Glutamatergic neuron (in vitro differentiated cells): ENCODE results near the gene TPRKB. TPM values are rescaled to one million over a fixed set of nuclear protein-coding genes. Genes with fewer than 3 reads are reported as not detected.

Experiments used
- DNase-seq: peaks from one replicate; pipeline ENCODE4 v3.0.0; 2022
- H3K27ac Mint-ChIP-seq: one replicate; pipeline ENCODE4 v1.8.0; 2020; ENCODE audit warnings: mild to moderate bottlenecking, mixed read lengths, inconsistent platforms; ENCODE audit not compliant: unreplicated experiment
- H3K27me3 Mint-ChIP-seq: one replicate; pipeline ENCODE4 v1.8.0; 2020; ENCODE audit warnings: mild to moderate bottlenecking, moderate library complexity, mixed read lengths, inconsistent platforms; ENCODE audit not compliant: unreplicated experiment
- H3K36me3 Mint-ChIP-seq: one replicate; pipeline ENCODE4 v1.8.0; 2020; ENCODE audit warnings: mild to moderate bottlenecking, mixed read lengths, inconsistent platforms; ENCODE audit not compliant: unreplicated experiment
- H3K4me1 Mint-ChIP-seq: one replicate; pipeline ENCODE4 v1.8.0; 2020; ENCODE audit warnings: mild to moderate bottlenecking, low read depth, mixed read lengths, inconsistent platforms; ENCODE audit not compliant: unreplicated experiment
- H3K4me3 Mint-ChIP-seq: one replicate; pipeline ENCODE4 v1.8.0; 2020; ENCODE audit warnings: mild to moderate bottlenecking, mixed read lengths, inconsistent platforms; ENCODE audit not compliant: unreplicated experiment
- H3K9me3 Mint-ChIP-seq: one replicate; pipeline ENCODE4 v1.8.0; 2020; ENCODE audit warnings: mild to moderate bottlenecking, moderate library complexity, mixed read lengths, inconsistent platforms; ENCODE audit not compliant: unreplicated experiment
- CTCF ChIP-seq: fragments of 200-600 bp; sonication (generic); IDR thresholded peaks from one replicate; pipeline ENCODE4 v1.5.0; 2021; ENCODE audit not compliant: partially characterized antibody, unreplicated experiment
- total RNA-seq: library from RNA; stranded (reverse); fragmentation: NEBNext Ultra II Directional; extraction: Animal tissue kit (Norgen Biotek cat#: 25700); gene quantifications from one replicate; pipeline ENCODE4 v1.2.1, GENCODE V29; 2021; ENCODE audit not compliant: unreplicated experiment

Gene TPRKB
- total RNA-seq, 1 donor from 2014 or later: 27.2 TPM

- no peak for DNase-seq
- Mint-ChIP-seq H3K4me3 (no peak overlapping the region), H3K27ac (no peak overlapping the region), H3K9me3 (peaks cover 2% of the 10 kb centered on the region), H3K27me3 (no peaks in the 10 kb centered on the region), H3K4me1 (no peaks in the 10 kb centered on the region), H3K36me3 (peaks cover 2% of the 10 kb centered on the region)
- TF ChIP-seq CTCF: no peak
Observed at GRCh38 chr2:73749314-73749713, 12.2 kb upstream of the TPRKB start.

GRCh38 chr2:73746877-73747208 lies 9.7 kb upstream of the TPRKB start:
- no peak for TF ChIP-seq CTCF
- H3K36me3 Mint-ChIP-seq: no peaks in the 10 kb centered on the region
- no peak overlapping the region for H3K27ac Mint-ChIP-seq
- H3K4me1 Mint-ChIP-seq: no peaks in the 10 kb centered on the region
- peaks cover 1% of the 10 kb centered on the region for H3K9me3 Mint-ChIP-seq
- H3K27me3 Mint-ChIP-seq: no peaks in the 10 kb centered on the region
- no peak for DNase-seq
- no peak overlapping the region for H3K4me3 Mint-ChIP-seq

- Mint-ChIP-seq H3K4me1 (no peaks in the 10 kb centered on the region), H3K4me3 (no peak overlapping the region), H3K27me3 (no peaks in the 10 kb centered on the region), H3K27ac (no peak overlapping the region), H3K36me3 (peaks cover 6% of the 10 kb centered on the region), H3K9me3 (peaks cover 4% of the 10 kb centered on the region)
- no peak for DNase-seq
- no peak for TF ChIP-seq CTCF
Observed at GRCh38 chr2:73746015-73746876, 9.1 kb upstream of the TPRKB start.

- peaks cover 20% of the 10 kb centered on the region for H3K9me3 Mint-ChIP-seq
- H3K27me3 Mint-ChIP-seq: peaks cover 8% of the 10 kb centered on the region
- H3K4me3 Mint-ChIP-seq: no peak overlapping the region
- H3K4me1 Mint-ChIP-seq: peaks cover 9% of the 10 kb centered on the region
- no peak overlapping the region for H3K27ac Mint-ChIP-seq
- no peak for DNase-seq
- no peak for TF ChIP-seq CTCF
- peaks cover 21% of the 10 kb centered on the region for H3K36me3 Mint-ChIP-seq
Observed at GRCh38 chr2:73740767-73741166, 3.6 kb upstream of the TPRKB start.

GRCh38 chr2:73739101-73739500 lies 2.0 kb upstream of the TPRKB start:
- DNase-seq: no peak
- Mint-ChIP-seq H3K27ac (no peak overlapping the region), H3K4me3 (no peak overlapping the region), H3K27me3 (peaks cover 8% of the 10 kb centered on the region), H3K9me3 (peaks cover 19% of the 10 kb centered on the region), H3K36me3 (peaks cover 21% of the 10 kb centered on the region), H3K4me1 (peaks cover 9% of the 10 kb centered on the region)
- no peak for TF ChIP-seq CTCF
